Endothelial cell (in vitro differentiated cells): ENCODE data around the gene ADD2. TPM values are rescaled to one million over a fixed set of nuclear protein-coding genes. Genes with fewer than 3 reads are reported as not detected.

ENCODE experiments used
- DNase-seq: peaks from one replicate; pipeline ENCODE4 v3.0.0; 2021; ENCODE audit warnings: low spot score
- H3K27ac Mint-ChIP-seq: one replicate; pipeline ENCODE4 v1.8.0; 2021; ENCODE audit warnings: mixed read lengths, inconsistent platforms; ENCODE audit not compliant: unreplicated experiment
- H3K27me3 Mint-ChIP-seq: one replicate; pipeline ENCODE4 v1.8.0; 2021; ENCODE audit warnings: mild to moderate bottlenecking, moderate library complexity, mixed read lengths, inconsistent platforms; ENCODE audit not compliant: unreplicated experiment
- H3K36me3 Mint-ChIP-seq: one replicate; pipeline ENCODE4 v1.8.0; 2021; ENCODE audit warnings: mild to moderate bottlenecking, low read depth, mixed read lengths, inconsistent platforms; ENCODE audit not compliant: unreplicated experiment
- H3K4me1 Mint-ChIP-seq: one replicate; pipeline ENCODE4 v1.8.0; 2021; ENCODE audit warnings: mild to moderate bottlenecking, mixed read lengths, inconsistent platforms; ENCODE audit not compliant: unreplicated experiment
- H3K4me3 Mint-ChIP-seq: one replicate; pipeline ENCODE4 v1.8.0; 2021; ENCODE audit warnings: mild to moderate bottlenecking, mixed read lengths, inconsistent platforms; ENCODE audit not compliant: unreplicated experiment
- H3K9me3 Mint-ChIP-seq: one replicate; pipeline ENCODE4 v1.8.0; 2021; ENCODE audit warnings: mixed read lengths, inconsistent platforms; ENCODE audit not compliant: unreplicated experiment
- CTCF ChIP-seq: fragments of 200-600 bp; sonication (generic); IDR thresholded peaks from one replicate; pipeline ENCODE4 v1.5.0; 2021; ENCODE audit warnings: antibody characterized with exemption; ENCODE audit not compliant: unreplicated experiment
- total RNA-seq: library from RNA; stranded (reverse); fragmentation: NEBNext Ultra II Directional; extraction: Animal tissue kit (Norgen Biotek cat#: 25700); gene quantifications from one replicate; pipeline ENCODE4 v1.2.1, GENCODE V29; 2021; ENCODE audit not compliant: unreplicated experiment

ADD2 gene
- total RNA-seq, 1 donor from 2014 or later, result 54.0 TPM

GRCh38 chr2:70705160-70705850 lies 62.7 kb downstream of the ADD2 start:
- Mint-ChIP-seq H3K4me1 (peaks cover 15% of the 10 kb centered on the region), H3K27ac (no peak overlapping the region), H3K36me3 (peaks cover 6% of the 10 kb centered on the region), H3K27me3 (peaks cover 2% of the 10 kb centered on the region), H3K9me3 (no peaks in the 10 kb centered on the region), H3K4me3 (no peak overlapping the region)
- no peak for TF ChIP-seq CTCF
- no peak for DNase-seq

- Mint-ChIP-seq H3K9me3 (no peaks in the 10 kb centered on the region), H3K27ac (no peak overlapping the region), H3K27me3 (no peaks in the 10 kb centered on the region), H3K4me3 (no peak overlapping the region), H3K36me3 (peaks cover 6% of the 10 kb centered on the region), H3K4me1 (peaks cover 15% of the 10 kb centered on the region)
- no peak for TF ChIP-seq CTCF
- DNase-seq, result no peak
These were observed 64.0 kb downstream of the ADD2 start for GRCh38 chr2:70703900-70704549.

- Mint-ChIP-seq H3K9me3 (no peaks in the 10 kb centered on the region), H3K27me3 (no peaks in the 10 kb centered on the region), H3K4me1 (peaks cover 9% of the 10 kb centered on the region), H3K27ac (no peak overlapping the region), H3K4me3 (no peak overlapping the region), H3K36me3 (peaks cover 6% of the 10 kb centered on the region)
- TF ChIP-seq CTCF, result no peak
- no peak for DNase-seq
These were observed 65.1 kb downstream of the ADD2 start for GRCh38 chr2:70702711-70703395.

- Mint-ChIP-seq H3K4me1 (no peaks in the 10 kb centered on the region), H3K27me3 (peaks cover 3% of the 10 kb centered on the region), H3K9me3 (no peaks in the 10 kb centered on the region), H3K27ac (no peak overlapping the region), H3K4me3 (no peak overlapping the region), H3K36me3 (peaks cover 14% of the 10 kb centered on the region)
- DNase-seq, result no peak
- TF ChIP-seq CTCF, result no peak
These were observed 69.2 kb downstream of the ADD2 start for GRCh38 chr2:70698847-70699246.
